Lung (tissue), 12 donors: Measurements from ENCODE around the gene KLHL29. TPM values are rescaled to one million over a fixed set of nuclear protein-coding genes. Genes with fewer than 3 reads are reported as not detected.

ENCODE experiments used
- ATAC-seq: fragments of 200-7000 bp; cut with Tn5 transposase; one replicate; pipeline ENCODE4 v1.9.1; 2020; ENCODE audit warnings: moderate number of reproducible peaks; ENCODE audit not compliant: insufficient read depth, low FRiP score
- DNase-seq, 3 donors: peaks; one replicate each; pipeline ENCODE4 v3.0.0-alpha.2; 2013 to 2017
- H3K27ac ChIP-seq, 2 donors: one replicate each; pipeline ENCODE4 v1.5.1; 2013; ENCODE audit warnings: mild to moderate bottlenecking in 2 of 2, moderate library complexity in 2 of 2, control low read depth in 1 of 2, inconsistent platforms in 1 of 2, low read depth in 1 of 2, low read length in 1 of 2
- H3K27me3 ChIP-seq, 3 donors: one replicate each; pipeline ENCODE4 v1.5.1; 2013; ENCODE audit warnings: low read length in 2 of 3; ENCODE audit not compliant: control insufficient read depth in 3 of 3, insufficient read depth in 3 of 3
- H3K36me3 ChIP-seq, 4 donors: one replicate each; pipeline ENCODE4 v1.5.1; 2013; ENCODE audit warnings: low read length in 4 of 4, mild to moderate bottlenecking in 1 of 4, moderate library complexity in 1 of 4; ENCODE audit not compliant: control insufficient read depth in 4 of 4, insufficient read depth in 4 of 4
- H3K4me1 ChIP-seq, 5 donors: one replicate each; pipeline ENCODE4 v1.5.1; 2013; ENCODE audit warnings: low read length in 5 of 5, mild to moderate bottlenecking in 2 of 5, moderate library complexity in 1 of 5; ENCODE audit not compliant: control insufficient read depth in 5 of 5, insufficient read depth in 5 of 5
- H3K4me3 ChIP-seq: one replicate; pipeline ENCODE4 v1.5.1; 2013; ENCODE audit warnings: mild to moderate bottlenecking, control low read depth, moderate library complexity
- H3K9ac ChIP-seq, 2 donors: one replicate each; pipeline ENCODE4 v1.5.1; 2013; ENCODE audit warnings: low read length in 2 of 2, control low read depth in 1 of 2; ENCODE audit not compliant: insufficient read depth in 1 of 2
- H3K9me3 ChIP-seq, 4 donors: one replicate each; pipeline ENCODE4 v1.5.1; 2013; ENCODE audit warnings: low read length in 3 of 4, mild to moderate bottlenecking in 1 of 4, moderate library complexity in 1 of 4; ENCODE audit not compliant: control insufficient read depth in 4 of 4, insufficient read depth in 3 of 4
- WGBS, 2 donors: extraction: QIAGEN DNeasy Blood & Tissue Kit; methylation state at CpG; one replicate each; pipeline ENCODE4 v1.1.7; 2013; 5-methylcytosine and 5-hydroxymethylcytosine counted together
- polyA plus RNA-seq, 2 donors: library from polyadenylated mRNA; stranded (reverse); fragments of 200-250 nt; gene quantifications; one replicate each; pipeline ENCODE4 v1.2.1, GENCODE V29; 2013
- total RNA-seq, 2 donors: library from RNA; depleted of rRNA in 1 of 2; stranded (reverse); fragments of >200 nt in 1 of 2; gene quantifications; one replicate each; pipeline ENCODE4 v1.2.1, GENCODE V29; 2014 to 2021
- TF ChIP-seq, protein P1 (sequence below): IDR thresholded peaks from 2 replicates; pipeline ENCODE4 v1.5.1; 2012; ENCODE audit warnings: mild to moderate bottlenecking; ENCODE audit errors: control extremely low read depth, extremely low read depth
- donor health status: control.
- donor health status: control.
- donor health status: Bipolar disorder and iron deficiency.
- donor health status: healthy.
- donor health status: DM: yes; HTN: yes; CAD: no.

The KLHL29 gene
- total and polyA plus RNA-seq, 4 donors: 2.7 to 16.2 (median 3.5) TPM

DNA sequence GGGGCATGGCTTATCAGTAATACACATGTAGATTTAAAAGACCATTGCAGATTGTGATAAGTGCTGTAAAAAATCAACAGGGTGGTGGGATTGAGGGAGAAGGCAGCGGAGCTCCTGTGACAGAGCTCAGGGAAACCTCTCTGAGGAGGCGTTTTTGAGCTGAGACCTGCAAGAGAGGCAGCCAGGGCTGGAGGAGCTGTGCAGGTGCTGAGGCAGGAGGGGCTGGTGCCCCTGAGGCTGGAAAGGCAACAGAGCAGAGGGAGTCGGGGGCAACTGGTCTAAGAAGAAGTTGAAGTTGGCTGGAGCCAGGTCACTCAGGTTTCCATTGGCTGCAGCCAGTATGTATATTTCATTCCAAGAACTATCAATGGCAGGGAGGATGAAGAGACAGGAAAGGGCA, 47.6 kb downstream of the KLHL29 start:
- TF ChIP-seq, protein P1, sequence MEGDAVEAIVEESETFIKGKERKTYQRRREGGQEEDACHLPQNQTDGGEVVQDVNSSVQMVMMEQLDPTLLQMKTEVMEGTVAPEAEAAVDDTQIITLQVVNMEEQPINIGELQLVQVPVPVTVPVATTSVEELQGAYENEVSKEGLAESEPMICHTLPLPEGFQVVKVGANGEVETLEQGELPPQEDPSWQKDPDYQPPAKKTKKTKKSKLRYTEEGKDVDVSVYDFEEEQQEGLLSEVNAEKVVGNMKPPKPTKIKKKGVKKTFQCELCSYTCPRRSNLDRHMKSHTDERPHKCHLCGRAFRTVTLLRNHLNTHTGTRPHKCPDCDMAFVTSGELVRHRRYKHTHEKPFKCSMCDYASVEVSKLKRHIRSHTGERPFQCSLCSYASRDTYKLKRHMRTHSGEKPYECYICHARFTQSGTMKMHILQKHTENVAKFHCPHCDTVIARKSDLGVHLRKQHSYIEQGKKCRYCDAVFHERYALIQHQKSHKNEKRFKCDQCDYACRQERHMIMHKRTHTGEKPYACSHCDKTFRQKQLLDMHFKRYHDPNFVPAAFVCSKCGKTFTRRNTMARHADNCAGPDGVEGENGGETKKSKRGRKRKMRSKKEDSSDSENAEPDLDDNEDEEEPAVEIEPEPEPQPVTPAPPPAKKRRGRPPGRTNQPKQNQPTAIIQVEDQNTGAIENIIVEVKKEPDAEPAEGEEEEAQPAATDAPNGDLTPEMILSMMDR: no peak
- no peak for DNase-seq
- no peaks in the 10 kb centered on the region for H3K4me1 ChIP-seq
- H3K9me3 ChIP-seq: peaks cover 0 to 2% (median under 1%) of the 10 kb centered on the region in 4 donors
- H3K27me3 ChIP-seq: peaks cover 0 to 3% (median 0%) of the 10 kb centered on the region in 3 donors
- ATAC-seq: no peak
- WGBS, 2 donors: 63 to 83% methylated on average over 3 of the region's 3 CpGs
- no peak overlapping the region for H3K4me3 ChIP-seq
- no peak overlapping the region for H3K27ac ChIP-seq
- H3K36me3 ChIP-seq: no peaks in the 10 kb centered on the region
- H3K9ac ChIP-seq: no peak overlapping the region

DNA sequence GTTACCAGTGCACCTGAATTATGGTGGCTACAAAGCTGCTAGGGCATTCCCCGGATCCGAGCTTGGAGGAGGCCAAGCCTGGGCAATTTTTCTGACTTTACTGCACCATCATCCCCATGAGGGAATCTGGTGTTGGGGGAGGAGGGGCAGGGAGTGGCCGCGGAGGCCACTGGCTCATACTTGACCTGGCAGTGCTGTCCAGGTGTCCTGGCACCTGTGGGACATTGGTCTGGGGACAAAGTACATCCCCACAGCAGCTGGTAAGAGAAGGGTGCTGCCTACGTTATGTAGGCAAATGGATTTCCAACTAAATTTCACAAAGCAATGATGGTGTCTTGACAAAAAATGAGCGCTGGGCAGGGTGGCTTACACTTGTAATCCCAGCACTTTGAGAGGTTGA, 48.3 kb downstream of the KLHL29 start:
- Histone ChIP-seq H3K36me3 (no peaks in the 10 kb centered on the region), H3K27ac (no peak overlapping the region), H3K27me3 (peaks cover 0 to 3% (median 0%) of the 10 kb centered on the region in 3 donors), H3K4me3 (no peak overlapping the region), H3K9ac (no peak overlapping the region), H3K9me3 (peaks cover 0 to 3% (median under 1%) of the 10 kb centered on the region in 4 donors), H3K4me1 (no peaks in the 10 kb centered on the region)
- ATAC-seq: no peak
- 91 to 96% methylated on average over 6 of the region's 6 CpGs for WGBS, 2 donors
- no peak for DNase-seq
- TF ChIP-seq, protein P1: no peak

DNA sequence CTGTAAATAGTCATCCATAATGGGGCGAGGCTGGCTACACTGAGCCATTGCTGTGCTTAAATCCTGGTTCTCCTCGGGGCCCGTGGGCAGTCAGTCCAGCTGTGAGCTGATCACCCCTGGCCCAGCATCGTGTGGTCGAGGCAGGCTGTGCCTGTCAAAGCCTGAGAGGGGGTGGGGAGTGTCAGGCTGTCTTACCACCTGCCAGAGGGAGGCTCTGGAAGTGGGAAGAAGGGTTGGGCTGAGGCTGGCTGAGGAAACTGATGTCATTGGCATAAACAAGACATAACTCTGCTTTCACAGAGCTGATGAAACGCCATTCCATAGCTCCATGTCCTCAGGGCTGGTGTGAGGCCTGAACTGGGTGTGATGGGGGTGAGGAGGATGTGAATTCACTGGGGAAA, 49.7 kb downstream of the KLHL29 start:
- no peak overlapping the region for H3K27ac ChIP-seq
- peaks cover 0 to 3% (median under 1%) of the 10 kb centered on the region in 4 donors for H3K9me3 ChIP-seq
- 69 to 74% methylated on average over 6 of the region's 6 CpGs for WGBS, 2 donors
- no peaks in the 10 kb centered on the region for H3K4me1 ChIP-seq
- DNase-seq (no peak), ATAC-seq (no peak)
- no peak overlapping the region for H3K9ac ChIP-seq
- H3K4me3 ChIP-seq: no peak overlapping the region
- TF ChIP-seq, protein P1: no peak
- H3K36me3 ChIP-seq: no peaks in the 10 kb centered on the region
- no peaks in the 10 kb centered on the region for H3K27me3 ChIP-seq
